ENCODE results near the gene RERE.

DNA sequence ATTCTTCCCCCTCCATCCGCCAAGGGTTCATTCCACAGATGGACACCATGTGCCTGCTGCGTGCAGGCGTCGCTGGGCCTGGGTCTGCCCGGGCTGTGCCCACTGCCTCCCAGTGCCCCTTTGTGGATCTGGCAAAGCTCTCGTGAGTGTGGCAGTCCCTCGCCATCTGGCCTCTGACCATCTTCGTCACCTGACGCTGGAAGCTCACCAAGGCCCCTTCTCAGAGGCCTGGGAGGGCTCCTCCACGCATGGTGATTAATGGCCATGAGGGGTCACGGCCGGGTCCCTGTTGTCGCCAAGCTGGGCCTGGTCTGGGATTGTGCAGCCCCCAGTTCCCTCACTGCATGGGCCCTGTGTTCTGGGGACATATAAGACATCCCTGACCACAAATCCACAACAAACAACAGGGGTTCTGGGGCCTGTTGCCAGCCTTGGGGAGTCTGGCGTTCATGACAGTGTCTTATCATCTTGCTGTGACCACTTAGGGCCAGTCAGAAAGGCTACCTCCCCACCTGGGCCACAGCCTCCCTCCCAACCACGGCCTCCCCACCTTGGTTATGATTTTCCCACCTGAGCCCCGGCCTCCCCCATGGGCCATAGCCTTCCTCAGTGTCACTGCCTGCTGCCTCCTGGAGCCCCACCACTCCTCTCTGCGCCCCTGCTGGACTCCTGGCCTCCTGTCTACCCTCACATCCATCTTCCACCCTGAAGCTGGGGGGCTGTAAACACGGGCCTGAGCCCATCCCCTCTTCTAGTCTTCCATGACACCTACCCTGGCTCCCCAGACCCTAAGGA, 471.6 kb downstream of the RERE start:
- no peak for TF ChIP-seq EZH2phosphoT487 (IDR thresholded peaks at IDR 0.05; ENCODE audit: borderline replicate concordance, low read length)
- TF ChIP-seq, protein P1, sequence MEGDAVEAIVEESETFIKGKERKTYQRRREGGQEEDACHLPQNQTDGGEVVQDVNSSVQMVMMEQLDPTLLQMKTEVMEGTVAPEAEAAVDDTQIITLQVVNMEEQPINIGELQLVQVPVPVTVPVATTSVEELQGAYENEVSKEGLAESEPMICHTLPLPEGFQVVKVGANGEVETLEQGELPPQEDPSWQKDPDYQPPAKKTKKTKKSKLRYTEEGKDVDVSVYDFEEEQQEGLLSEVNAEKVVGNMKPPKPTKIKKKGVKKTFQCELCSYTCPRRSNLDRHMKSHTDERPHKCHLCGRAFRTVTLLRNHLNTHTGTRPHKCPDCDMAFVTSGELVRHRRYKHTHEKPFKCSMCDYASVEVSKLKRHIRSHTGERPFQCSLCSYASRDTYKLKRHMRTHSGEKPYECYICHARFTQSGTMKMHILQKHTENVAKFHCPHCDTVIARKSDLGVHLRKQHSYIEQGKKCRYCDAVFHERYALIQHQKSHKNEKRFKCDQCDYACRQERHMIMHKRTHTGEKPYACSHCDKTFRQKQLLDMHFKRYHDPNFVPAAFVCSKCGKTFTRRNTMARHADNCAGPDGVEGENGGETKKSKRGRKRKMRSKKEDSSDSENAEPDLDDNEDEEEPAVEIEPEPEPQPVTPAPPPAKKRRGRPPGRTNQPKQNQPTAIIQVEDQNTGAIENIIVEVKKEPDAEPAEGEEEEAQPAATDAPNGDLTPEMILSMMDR (IDR thresholded peaks at IDR 0.05; ENCODE audit: low read depth, low read length, poor library complexity, severe bottlenecking), result no peak
